CD4-positive, alpha-beta T cell treated with Interleukin-1 beta for 1 hour (primary cell): ENCODE data around the gene NFATC4.

Experiments used
- DNase-seq, 2 donors: peaks; one replicate each; pipeline ENCODE4 v3.0.0-alpha.2; 2020 to 2022

Gene NFATC4

GRCh38 chr14:24367514-24368211 lies at the start of gene NFATC4:
Gene NFATC4 (plus strand): TSS chr14:24368184. CDS start chr14:24368341, 157 bp downstream.
- no peak for DNase-seq

DNA sequence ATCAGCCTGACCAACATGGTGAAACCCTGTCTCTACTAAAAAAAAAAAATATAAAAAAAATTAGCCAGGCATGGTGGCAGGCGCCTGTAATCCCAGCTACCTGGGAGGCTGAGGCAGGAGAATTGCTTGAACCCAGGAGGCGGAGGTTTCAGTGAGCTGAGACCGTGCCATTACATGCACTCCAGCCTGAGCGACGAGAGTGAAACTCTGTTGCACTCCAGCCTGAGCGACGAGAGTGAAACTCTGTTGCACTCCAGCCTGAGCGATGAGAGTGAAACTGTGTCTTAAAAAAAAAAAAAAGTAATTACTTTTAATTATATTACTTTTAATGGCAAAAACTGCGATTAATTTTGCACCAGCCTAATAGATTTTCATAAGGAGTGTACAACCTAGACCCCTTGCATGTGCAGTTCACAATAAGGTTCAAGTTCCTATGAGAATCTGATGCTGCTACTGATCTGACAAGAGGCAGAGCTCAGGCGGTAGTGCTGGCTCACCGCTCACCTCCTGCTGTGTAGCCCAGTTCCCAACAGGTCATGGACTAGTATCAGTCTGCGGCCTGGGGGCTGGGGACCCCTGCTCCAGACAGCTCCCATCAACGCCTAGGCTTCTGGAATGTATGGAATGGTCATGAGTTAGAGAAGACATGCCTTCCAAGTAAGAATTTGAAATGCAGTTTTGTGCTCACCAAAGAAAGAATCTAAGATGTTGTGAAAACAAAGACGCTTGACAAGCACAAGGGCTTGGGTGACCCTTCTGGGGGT lies 46.6 kb upstream of the NFATC4 start:
- DNase-seq: no peak

DNA sequence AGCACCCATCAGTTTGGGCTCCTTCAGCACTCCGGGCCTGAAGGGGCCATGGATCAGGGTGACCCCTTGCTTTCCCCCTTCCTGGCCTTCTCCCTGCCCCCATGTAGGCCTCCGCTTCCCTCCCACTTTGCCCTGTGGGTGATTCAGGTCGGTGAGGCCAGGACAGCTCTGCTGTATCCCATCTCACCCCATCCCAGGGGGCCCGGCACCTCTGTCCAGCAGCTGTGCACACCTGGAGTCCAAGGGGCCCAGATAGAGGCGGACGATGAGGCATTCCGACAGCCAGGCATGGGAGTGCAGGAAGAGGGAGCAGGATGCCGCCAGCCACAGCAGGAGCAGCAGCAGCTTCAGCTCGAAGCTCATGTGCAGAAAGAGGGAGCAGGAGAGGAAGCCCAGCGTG lies 45.3 kb upstream of the NFATC4 start:
- no peak for DNase-seq

DNA sequence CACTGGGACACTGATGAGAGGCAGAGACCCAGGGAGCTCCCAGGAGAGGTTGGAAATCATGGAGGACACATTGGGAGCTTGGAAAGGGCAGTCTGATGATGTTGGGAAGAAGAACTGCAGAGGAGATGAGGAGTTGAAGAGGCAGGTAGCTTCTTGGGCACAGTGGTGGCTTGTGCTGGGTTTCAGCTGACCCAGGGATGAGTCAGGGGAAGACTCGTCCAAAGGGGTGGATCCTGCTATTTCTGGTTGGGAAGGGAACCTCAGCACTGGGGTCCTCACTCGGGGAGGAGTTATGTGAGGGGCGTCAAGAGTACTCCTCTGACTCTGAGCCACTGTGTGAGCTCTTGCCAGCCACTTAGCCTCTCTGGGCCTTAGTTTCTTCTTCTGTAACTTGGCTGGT lies 44.6 kb upstream of the NFATC4 start:
- DNase-seq: no peak

GRCh38 chr14:24324024-24324423 lies 44.0 kb upstream of the NFATC4 start:
- DNase-seq: no peak

- DNase-seq: no peak
Measured at GRCh38 chr14:24325041-24325530, 42.9 kb upstream of the NFATC4 start.

DNA sequence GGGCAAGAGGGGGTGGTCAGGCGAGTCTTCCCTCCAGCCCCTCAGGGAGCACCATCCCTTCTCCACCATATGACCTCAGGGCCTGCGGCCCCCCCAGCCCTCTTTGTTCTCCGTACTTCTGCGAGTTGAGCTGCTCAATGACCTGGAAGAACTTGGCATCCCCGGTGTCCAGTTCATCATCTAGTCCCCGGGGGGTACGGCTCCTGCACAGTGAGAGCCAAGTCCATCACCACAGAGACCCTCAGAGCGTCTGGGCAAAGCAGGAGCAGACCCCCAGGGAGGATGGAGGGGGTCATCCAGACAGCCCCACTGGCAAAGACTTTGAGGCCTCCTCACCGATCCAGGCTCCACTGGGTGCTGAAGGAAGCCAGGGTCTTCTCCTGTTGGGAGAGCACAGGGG lies 42.0 kb upstream of the NFATC4 start:
- DNase-seq: no peak

DNA sequence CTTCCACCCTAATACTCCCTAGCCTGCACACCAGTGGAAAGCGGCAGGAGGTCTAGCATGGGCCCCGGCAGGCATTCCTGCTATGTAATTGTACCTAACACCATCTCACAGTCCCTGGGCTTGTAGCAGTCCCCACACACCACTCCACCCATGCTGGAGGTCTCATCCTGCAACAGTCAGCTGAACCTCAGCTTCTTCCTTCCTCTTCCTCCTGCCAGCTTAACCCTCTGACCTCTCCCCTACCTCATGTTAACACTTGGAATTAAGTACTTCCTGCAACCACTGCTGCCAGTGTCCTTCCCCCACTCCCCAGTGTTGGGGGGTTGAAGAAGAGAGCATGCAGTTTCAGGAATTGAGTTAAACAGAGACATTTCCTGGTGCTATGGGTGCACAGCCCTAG lies 40.7 kb upstream of the NFATC4 start:
- no peak for DNase-seq

GRCh38 chr14:24327914-24328313 lies 40.1 kb upstream of the NFATC4 start:
- peak; percentile 29 to 44 for DNase-seq

GRCh38 chr14:24329073-24329663 lies 38.8 kb upstream of the NFATC4 start:
- DNase-seq: no peak

- peak; percentile 76 to 85 for DNase-seq
Measured at GRCh38 chr14:24329736-24330135, 38.2 kb upstream of the NFATC4 start.

- DNase-seq: no peak
Measured at GRCh38 chr14:24330973-24331674, 36.9 kb upstream of the NFATC4 start.

DNA sequence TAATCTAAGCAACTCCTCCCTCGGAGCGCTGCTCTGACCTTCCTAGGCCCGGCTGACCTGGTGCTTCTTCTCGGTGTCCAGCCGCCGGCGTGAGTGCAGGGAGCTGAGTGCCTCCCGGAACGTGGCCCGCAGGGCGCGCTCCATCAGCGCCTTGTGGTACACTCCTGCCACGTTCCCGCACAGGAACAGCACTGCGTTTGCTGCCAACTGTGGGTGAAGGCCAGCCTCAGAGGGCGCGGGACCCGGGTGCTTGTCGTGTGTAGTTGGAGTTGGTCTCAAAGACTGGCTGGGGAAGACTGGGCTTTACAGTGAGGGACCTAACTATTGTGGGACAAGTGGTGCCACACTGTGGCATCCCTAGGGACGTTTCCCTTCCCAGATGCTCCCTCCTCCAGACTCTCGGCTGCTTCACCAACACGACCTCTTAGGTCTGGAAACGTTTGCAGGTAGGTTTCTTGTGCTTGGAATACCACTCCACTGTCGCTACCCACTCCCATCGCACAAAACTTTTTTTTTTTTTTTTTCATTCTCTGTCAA lies 36.2 kb upstream of the NFATC4 start:
- no peak for DNase-seq

DNA sequence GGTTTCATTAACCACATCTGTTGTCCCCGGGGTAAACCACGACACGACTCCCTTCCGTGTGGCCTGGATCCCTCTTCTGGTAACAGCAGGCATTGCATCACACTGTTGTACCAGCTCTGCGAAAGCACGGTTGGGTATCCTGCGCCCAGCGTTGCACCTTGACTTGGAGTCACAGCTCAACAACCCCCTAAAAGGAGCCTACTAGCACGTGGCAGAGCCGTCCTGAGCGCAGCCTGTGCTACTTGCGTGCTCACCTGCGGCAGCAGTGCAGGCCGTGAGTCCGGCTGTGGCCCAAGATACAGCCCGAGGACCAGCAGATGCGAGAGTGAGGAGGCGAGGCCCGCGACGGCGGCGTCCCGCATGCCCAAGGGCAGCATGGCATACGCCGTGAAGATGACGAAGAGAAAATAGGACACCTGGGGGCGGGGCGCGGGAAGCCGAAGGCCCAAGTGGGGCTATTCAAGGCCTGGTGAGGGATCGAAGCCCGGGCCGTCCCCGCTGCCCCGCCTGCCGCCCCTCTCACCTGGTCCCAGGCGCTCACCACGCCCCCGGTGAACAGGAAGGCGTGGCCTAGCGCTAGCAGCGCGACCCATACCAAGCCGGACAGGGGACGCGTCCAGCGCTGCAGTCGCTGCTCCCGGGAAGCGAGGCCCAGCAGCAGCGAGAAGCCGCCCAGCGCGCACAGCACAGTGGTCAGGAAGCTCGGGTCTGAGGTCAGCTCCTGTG lies 35.6 kb upstream of the NFATC4 start:
- peak; percentile 90 to 92 for DNase-seq

DNA sequence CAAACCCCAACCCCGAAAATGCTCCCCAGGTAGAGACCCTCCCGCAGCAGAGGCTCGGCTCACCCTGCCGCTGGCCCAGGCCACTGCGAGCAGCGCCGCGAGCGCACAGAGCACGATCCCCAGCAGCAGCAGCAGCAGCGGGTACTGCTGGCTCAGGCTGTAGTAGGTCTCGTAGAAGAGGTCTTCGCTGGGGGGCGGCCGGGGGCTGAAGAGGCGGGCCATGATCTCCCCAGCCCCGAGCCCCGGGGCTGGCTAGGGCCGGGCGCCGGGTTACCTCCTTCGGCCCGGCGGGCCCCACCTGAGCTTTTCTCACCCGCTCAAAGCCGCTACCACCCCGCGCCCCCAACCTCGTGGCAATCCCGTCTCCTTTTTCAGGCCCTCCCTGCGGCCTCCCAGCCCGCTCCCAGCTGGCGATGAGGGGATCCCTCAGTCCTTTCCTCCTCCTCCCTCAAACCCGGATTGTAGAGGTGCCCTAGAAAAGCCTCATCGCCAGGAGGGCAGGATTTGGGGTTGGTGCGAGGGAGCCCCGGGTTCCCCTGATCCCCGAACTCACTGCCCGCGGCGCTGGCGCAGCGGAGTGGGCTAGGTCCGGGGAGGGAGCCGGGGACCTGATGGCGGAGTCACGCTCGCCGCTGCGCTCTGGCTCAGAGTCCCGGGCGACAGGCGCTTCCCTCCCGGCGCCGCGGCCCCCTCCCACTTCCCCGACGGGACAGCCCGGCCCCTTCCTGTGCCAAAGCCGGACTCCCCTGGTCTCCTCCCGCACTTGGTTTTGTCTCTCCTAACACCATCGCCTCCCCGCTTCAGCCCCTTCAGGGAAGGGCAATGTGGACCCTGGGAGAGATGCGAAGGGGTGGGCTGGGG lies 33.3 kb upstream of the NFATC4 start, which contains the start of gene ADCY4:
Gene ADCY4, minus strand, starts transcription at position 641 of the 861 bp plus-strand sequence. Its CDS starts 419 bp downstream, at position 222.
- DNase-seq: no peak

GRCh38 chr14:24335461-24336171 lies 32.4 kb upstream of the NFATC4 start:
- no peak for DNase-seq

GRCh38 chr14:24337144-24337823 lies 30.7 kb upstream of the NFATC4 start:
- no peak for DNase-seq

GRCh38 chr14:24337824-24338175 lies 30.2 kb upstream of the NFATC4 start:
- no peak for DNase-seq

GRCh38 chr14:24338843-24339242 lies 29.1 kb upstream of the NFATC4 start:
- DNase-seq: no peak
